MCF 10A (cell line): Measurements from ENCODE around the gene NXPH3. TPM values are rescaled to one million over a fixed set of nuclear protein-coding genes. Genes with fewer than 3 reads are reported as not detected.

Experiments used
- BruUV-seq: library from RNA; stranded (reverse); fragments of 400-500 nt; replicated peaks from 2 replicates; lab custom pipeline; 2021; lab: Mats Ljungman, UMichigan
- CTCF ChIA-PET: fragments of 300-600 bp; sonication (Branson Sonifier 250); formaldehyde crosslinking; extraction: SDS; loops from one replicate; lab custom pipeline; 2021; ENCODE audit warnings: antibody characterized with exemption, inconsistent platforms; lab: Yijun Ruan, JAX
- POLR2A ChIA-PET: fragments of 300-600, 350-650 bp; sonication (Branson Sonifier 250); formaldehyde crosslinking; extraction: SDS; loops from one replicate; lab custom pipeline; 2020; ENCODE audit warnings: antibody characterized with exemption, inconsistent platforms; lab: Yijun Ruan, JAX
- DNase-seq: peaks from one replicate; pipeline ENCODE4 v3.0.0-alpha.2; 2018; ENCODE audit not compliant: unreplicated experiment
- H3K27ac Mint-ChIP-seq: one replicate; pipeline ENCODE4 v1.8.0; 2022; ENCODE audit warnings: mild to moderate bottlenecking, low read depth, mixed read lengths; ENCODE audit not compliant: unreplicated experiment
- H3K27me3 Mint-ChIP-seq: one replicate; pipeline ENCODE4 v1.8.0; 2022; ENCODE audit warnings: mixed read lengths; ENCODE audit not compliant: insufficient read depth, unreplicated experiment
- H3K36me3 Mint-ChIP-seq: one replicate; pipeline ENCODE4 v1.8.0; 2022; ENCODE audit warnings: mild to moderate bottlenecking, moderate library complexity, mixed read lengths; ENCODE audit not compliant: insufficient read depth, unreplicated experiment
- H3K4me1 Mint-ChIP-seq: one replicate; pipeline ENCODE4 v1.8.0; 2022; ENCODE audit warnings: mixed read lengths; ENCODE audit not compliant: insufficient read depth, unreplicated experiment
- H3K4me3 Mint-ChIP-seq: one replicate; pipeline ENCODE4 v1.8.0; 2022; ENCODE audit warnings: mild to moderate bottlenecking, moderate library complexity, mixed read lengths; ENCODE audit not compliant: unreplicated experiment
- H3K9me3 Mint-ChIP-seq: one replicate; pipeline ENCODE4 v1.8.0; 2022; ENCODE audit warnings: mixed read lengths; ENCODE audit not compliant: unreplicated experiment
- intact Hi-C: fragments of 100-400 bp; cut with micrococcal nuclease; formaldehyde crosslinking; loops from 2 replicates; pipeline ENCODE4 v1.14.1; 2022
- total RNA-seq: library from RNA; stranded (reverse); gene quantifications from 2 replicates; pipeline ENCODE4 v1.2.3, GENCODE V29; 2022
- TF ChIP-seq, protein P1 (sequence below): fragments of 200-600 bp; IDR thresholded peaks from one replicate; pipeline ENCODE4 v1.8.0; 2022; ENCODE audit warnings: antibody characterized with exemption, mild to moderate bottlenecking; ENCODE audit not compliant: unreplicated experiment

The NXPH3 gene
- total RNA-seq, 1 experiment from 2014 or later = not detected

DNA sequence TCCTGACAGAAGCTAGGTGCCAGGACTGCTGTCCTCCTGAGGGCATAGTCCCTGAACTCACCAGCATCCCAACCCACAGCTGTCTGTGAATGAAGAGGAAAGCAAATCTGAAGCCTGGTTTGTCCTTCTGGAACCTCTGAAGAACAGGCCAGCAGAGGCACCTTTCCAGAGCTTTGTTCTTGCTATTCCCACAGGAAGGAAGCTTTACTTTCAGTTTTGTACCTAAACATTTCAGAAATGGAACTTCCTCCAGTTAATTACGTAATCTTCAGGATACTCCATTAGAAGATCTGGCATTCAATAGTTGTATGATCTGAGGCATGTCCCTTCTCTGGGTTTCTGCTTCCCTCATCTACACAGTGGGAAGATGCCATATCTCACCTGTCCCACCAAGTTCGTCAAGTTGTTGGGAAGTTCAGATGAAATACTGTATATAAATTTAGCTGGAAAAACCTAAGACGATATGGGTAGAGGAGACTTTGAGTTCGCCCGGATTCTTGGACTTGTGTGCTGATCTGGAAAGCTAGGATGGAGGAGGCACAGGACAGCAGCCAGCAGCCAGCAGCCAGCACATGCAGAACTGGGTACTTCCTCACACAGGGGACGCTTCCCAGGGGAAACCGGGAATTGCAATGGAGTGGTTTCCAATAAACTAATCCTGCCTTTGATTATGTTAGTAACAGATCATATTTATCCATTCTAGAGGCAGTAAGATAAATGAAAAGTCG, 22.4 kb downstream of the NXPH3 start:
- TF ChIP-seq, protein P1, sequence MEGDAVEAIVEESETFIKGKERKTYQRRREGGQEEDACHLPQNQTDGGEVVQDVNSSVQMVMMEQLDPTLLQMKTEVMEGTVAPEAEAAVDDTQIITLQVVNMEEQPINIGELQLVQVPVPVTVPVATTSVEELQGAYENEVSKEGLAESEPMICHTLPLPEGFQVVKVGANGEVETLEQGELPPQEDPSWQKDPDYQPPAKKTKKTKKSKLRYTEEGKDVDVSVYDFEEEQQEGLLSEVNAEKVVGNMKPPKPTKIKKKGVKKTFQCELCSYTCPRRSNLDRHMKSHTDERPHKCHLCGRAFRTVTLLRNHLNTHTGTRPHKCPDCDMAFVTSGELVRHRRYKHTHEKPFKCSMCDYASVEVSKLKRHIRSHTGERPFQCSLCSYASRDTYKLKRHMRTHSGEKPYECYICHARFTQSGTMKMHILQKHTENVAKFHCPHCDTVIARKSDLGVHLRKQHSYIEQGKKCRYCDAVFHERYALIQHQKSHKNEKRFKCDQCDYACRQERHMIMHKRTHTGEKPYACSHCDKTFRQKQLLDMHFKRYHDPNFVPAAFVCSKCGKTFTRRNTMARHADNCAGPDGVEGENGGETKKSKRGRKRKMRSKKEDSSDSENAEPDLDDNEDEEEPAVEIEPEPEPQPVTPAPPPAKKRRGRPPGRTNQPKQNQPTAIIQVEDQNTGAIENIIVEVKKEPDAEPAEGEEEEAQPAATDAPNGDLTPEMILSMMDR = no peak
- Mint-ChIP-seq H3K9me3 (no peaks in the 10 kb centered on the region), H3K27me3 (no peaks in the 10 kb centered on the region), H3K4me3 (no peak overlapping the region), H3K4me1 (no peaks in the 10 kb centered on the region), H3K27ac (peak overlapping the region; percentile 39), H3K36me3 (peaks cover 71% of the 10 kb centered on the region)
- BruUV-seq = no TSS peak
- DNase-seq = no peak
- intact Hi-C loops = no loop called here
- POLR2A ChIA-PET = interaction anchor here (0.6 to 1.5 kb wide), 3 partner anchors 8 to 36 kb away, joined by 3 to 4 read pairs (median 3); no protein-coding TSS in a partner anchor
- CTCF ChIA-PET = interaction anchor here (0.6 to 1.6 kb wide), 6 partner anchors 11 to 115 kb away, joined by 3 to 7 read pairs (median 3); no protein-coding TSS in a partner anchor

DNA sequence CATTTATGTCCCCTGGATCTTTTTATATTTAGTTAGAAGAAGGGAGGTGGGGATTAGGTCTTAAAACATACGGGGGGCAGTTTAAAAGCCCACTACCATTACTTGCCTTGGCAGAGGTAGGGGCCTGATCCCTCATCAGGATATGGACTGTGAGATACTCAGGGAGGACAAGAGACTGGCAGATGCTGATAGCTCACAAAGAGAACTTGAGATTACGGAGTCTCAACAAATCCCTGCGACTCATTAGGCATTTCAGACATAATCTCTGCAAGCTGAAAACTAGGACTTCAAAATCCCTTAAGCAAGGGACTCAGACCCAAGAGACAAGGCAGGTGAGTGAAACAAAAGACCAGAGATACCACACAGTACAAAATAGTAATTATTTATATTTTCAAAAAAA, 23.2 kb downstream of the NXPH3 start:
- no TSS peak for BruUV-seq
- no peaks in the 10 kb centered on the region for H3K9me3 Mint-ChIP-seq
- no peak for DNase-seq
- no peak overlapping the region for H3K4me3 Mint-ChIP-seq
- no peaks in the 10 kb centered on the region for H3K4me1 Mint-ChIP-seq
- intact Hi-C loops = no loop called here
- POLR2A ChIA-PET = interaction anchor here (1.0 kb wide), 1 partner anchor 9 kb away, joined by 4 read pairs; no protein-coding TSS in a partner anchor
- CTCF ChIA-PET = interaction anchor here (0.9 to 1.6 kb wide), 3 partner anchors 9 to 41 kb away, joined by 3 to 4 read pairs (median 3); no protein-coding TSS in a partner anchor
- H3K36me3 Mint-ChIP-seq = peaks cover 75% of the 10 kb centered on the region
- no peak overlapping the region for H3K27ac Mint-ChIP-seq
- no peaks in the 10 kb centered on the region for H3K27me3 Mint-ChIP-seq
- TF ChIP-seq, protein P1 = no peak

- no peak overlapping the region for H3K4me3 Mint-ChIP-seq
- H3K9me3 Mint-ChIP-seq = no peaks in the 10 kb centered on the region
- H3K27me3 Mint-ChIP-seq = no peaks in the 10 kb centered on the region
- TF ChIP-seq, protein P1 = no peak
- ChIA-PET CTCF (interaction anchor here (1.1 kb wide), 1 partner anchor 45 kb away, joined by 3 read pairs; no protein-coding TSS in a partner anchor), POLR2A (no interaction called here)
- intact Hi-C loops = no loop called here
- DNase-seq = no peak
- H3K27ac Mint-ChIP-seq = no peak overlapping the region
- no TSS peak for BruUV-seq
- peaks cover 83% of the 10 kb centered on the region for H3K36me3 Mint-ChIP-seq
- no peaks in the 10 kb centered on the region for H3K4me1 Mint-ChIP-seq
These were observed 25.3 kb downstream of the NXPH3 start for GRCh38 chr17:49600949-49601348.

DNA sequence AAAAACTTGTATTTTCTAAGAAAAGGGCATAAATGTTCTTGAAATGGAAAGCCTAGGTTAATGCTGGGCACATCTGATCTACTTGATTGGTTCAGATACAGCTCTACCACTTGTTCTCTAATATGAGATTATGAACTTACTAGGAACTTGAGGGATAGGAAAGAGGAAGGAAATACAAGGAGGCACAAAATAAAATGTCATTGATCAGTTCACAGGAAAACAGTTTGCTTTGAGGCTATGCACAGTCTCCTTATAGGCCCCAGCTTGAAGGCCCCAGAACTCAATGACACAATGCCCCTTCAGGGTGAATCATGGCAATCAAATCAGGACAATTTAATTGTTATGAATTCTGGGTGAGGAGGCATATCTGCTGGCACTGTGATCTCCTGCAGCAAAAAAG, 27.1 kb downstream of the NXPH3 start:
- no TSS peak for BruUV-seq
- DNase-seq = no peak
- ChIA-PET POLR2A (interaction anchor here (1.0 to 2.1 kb wide), 4 partner anchors 8 to 20 kb away, joined by 3 to 10 read pairs (median 4); no protein-coding TSS in a partner anchor), CTCF (interaction anchor here (0.5 to 1.6 kb wide), 3 partner anchors 9 to 350 kb away, joined by 3 to 4 read pairs (median 4); no protein-coding TSS in a partner anchor)
- Mint-ChIP-seq H3K36me3 (peaks cover 84% of the 10 kb centered on the region), H3K27ac (no peak overlapping the region), H3K4me3 (no peak overlapping the region), H3K4me1 (no peaks in the 10 kb centered on the region), H3K27me3 (no peaks in the 10 kb centered on the region), H3K9me3 (no peaks in the 10 kb centered on the region)
- intact Hi-C loops = no loop called here
- TF ChIP-seq, protein P1 = no peak
